ENCODE measurements around the gene CRELD1.
"Not testable (repeated sequence)": the region's sequence is repeated elsewhere in the genome, so short reads cannot be mapped to it uniquely, and the experiment has no call there.

Gene CRELD1

DNA sequence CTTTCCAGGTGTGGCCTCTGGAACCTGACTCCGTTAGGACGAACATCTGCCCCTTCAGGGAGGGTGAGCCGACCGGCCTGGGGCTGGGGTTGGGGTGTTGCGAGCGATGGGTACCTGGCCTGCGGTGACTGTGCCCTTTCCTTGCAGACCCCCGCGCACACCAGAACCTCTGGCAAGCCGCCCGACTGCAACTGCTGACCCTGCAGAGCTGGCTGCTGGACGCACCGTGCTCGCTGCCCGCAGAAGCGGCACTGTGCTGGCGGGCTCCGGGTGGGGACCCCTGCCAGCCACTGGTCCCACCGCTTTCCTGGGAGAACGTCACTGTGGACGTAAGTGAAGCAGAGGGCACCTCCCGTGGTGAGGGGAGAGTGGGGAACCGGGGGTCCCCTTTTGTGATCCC is 5.5 kb upstream of the CRELD1 start:
- Histone ChIP-seq H3K27ac (no peak overlapping the region), H3K4me3 (no peak overlapping the region)

DNA sequence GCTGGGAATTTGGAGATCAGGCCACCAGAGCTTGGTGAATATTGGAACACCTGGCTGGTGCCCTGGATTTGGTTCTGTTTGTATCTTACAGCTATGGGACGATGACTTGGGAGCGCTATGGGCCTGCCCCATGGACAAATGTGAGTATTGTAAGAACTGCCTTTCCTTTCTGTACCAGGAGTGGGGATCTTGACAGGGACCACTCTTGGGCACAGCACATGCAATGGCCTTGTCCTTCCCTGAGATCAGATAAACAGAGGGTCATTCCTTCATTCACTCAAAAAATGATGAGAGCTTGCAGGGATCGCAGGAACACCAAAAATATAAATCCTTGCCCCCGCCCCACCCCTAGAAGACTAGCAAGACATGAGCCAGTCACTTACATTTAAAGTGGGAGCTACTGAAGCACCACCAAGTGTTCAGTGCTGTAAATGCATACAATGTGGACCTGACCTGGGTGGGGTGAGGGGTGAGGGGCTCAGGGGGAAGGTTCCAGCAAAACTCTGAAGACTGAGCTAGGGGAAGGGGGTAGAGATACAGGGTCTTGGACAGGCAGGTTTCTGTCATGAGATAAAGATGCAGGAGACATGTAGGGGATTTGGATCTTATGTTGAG is 2.7 kb upstream of the CRELD1 start:
- Histone ChIP-seq H3K4me3 (no peak overlapping the region), H3K27ac (no peak overlapping the region)

DNA sequence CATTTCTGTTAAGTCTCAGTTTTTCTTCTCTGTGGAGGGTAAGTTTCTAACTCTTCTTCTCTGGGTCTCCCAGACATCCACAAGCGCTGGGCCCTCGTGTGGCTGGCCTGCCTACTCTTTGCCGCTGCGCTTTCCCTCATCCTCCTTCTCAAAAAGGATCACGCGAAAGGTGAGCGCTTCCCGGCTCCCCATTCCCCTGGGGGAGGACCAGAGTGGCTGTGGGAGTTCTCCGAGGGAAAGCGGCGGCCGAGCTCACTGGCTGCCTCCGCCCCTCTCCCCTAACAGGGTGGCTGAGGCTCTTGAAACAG is 1.1 kb upstream of the CRELD1 start:
- H3K4me3 ChIP-seq, result peak overlapping the region; percentile 40 to 82 (median 55)
- H3K27ac ChIP-seq, result peak overlapping the region; percentile 50 to 97 (median 93)

DNA sequence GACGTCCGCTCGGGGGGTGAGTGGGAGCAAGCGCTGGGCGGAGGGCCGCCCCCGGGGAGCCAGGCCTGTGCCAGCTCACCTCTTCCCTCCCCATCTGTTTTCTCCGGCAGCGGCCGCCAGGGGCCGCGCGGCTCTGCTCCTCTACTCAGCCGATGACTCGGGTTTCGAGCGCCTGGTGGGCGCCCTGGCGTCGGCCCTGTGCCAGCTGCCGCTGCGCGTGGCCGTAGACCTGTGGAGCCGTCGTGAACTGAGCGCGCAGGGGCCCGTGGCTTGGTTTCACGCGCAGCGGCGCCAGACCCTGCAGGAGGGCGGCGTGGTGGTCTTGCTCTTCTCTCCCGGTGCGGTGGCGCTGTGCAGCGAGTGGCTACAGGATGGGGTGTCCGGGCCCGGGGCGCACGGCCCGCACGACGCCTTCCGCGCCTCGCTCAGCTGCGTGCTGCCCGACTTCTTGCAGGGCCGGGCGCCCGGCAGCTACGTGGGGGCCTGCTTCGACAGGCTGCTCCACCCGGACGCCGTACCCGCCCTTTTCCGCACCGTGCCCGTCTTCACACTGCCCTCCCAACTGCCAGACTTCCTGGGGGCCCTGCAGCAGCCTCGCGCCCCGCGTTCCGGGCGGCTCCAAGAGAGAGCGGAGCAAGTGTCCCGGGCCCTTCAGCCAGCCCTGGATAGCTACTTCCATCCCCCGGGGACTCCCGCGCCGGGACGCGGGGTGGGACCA is 632 bp upstream of the CRELD1 start:
- peak overlapping the region; percentile 50 to 97 (median 93) for H3K27ac ChIP-seq
- peak overlapping the region; percentile 40 to 82 (median 55) for H3K4me3 ChIP-seq

DNA sequence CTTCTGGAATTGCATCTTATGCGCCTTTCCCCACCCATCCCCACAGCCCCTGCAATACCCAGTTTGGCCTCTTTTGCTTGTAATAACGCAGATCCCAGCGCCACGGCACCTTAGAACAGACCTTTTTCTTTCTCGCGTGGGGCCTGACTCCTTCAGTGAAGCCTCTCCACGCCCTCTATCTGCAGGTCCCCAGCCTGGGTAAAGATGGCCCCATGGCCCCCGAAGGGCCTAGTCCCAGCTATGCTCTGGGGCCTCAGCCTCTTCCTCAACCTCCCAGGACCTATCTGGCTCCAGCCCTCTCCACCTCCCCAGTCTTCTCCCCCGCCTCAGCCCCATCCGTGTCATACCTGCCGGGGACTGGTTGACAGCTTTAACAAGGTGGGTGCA is 594 bp downstream of the CRELD1 start:
- H3K27ac ChIP-seq, result peak overlapping the region; percentile 34 to 97 (median 93)
- peak overlapping the region; percentile 40 to 82 (median 55) for H3K4me3 ChIP-seq

DNA sequence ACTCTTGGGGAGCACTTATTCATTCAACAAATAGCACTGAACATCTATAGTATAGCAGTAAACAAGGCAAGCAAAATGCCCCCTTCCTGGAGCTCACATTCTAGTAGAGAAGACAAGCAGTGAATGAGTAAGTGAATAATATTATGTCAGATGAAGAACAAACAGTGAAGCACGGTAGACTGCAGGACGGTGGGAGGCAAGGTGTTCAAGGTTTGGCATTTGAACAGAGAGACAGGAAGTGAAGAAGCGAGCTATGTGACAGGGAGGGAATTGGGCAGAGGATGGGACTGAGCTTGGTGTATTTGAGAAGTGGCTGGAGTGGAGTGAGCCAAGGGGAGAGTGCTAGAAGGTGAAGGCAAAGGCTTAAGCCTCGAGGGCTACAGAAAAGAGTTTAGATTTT is 1.4 kb downstream of the CRELD1 start:
- H3K27ac ChIP-seq, result peak overlapping the region in 7 of 21 experiments; percentile 37 to 97 (median 93)
- no peak overlapping the region for H3K4me3 ChIP-seq

DNA sequence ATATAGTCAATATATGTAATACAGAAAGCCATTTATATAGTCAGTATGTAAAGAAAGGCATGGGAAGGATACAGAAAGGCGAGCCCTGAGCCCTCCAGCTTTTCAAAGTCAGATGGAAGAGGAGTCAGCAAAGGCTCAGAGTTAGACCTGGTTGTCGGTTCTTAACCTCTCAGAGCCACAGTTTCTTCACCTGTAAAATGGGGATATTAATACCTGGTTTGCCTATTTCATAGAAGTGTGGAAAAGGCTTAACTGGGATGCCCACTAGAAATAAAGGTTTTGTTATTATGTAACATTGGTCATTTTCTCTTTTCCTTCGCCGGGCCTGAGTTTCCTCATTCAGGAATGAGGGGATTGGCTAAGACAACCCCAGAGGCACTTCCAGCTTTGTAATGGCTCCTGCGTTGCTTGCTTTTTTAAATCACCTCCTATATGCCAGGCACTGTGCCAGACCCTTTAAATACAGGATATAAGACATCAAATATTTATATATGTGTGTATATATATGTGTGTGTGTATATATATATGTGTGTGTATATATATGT is 2.4 kb downstream of the CRELD1 start:
- Histone ChIP-seq H3K4me3 (no peak overlapping the region), H3K27ac (no peak overlapping the region)

DNA sequence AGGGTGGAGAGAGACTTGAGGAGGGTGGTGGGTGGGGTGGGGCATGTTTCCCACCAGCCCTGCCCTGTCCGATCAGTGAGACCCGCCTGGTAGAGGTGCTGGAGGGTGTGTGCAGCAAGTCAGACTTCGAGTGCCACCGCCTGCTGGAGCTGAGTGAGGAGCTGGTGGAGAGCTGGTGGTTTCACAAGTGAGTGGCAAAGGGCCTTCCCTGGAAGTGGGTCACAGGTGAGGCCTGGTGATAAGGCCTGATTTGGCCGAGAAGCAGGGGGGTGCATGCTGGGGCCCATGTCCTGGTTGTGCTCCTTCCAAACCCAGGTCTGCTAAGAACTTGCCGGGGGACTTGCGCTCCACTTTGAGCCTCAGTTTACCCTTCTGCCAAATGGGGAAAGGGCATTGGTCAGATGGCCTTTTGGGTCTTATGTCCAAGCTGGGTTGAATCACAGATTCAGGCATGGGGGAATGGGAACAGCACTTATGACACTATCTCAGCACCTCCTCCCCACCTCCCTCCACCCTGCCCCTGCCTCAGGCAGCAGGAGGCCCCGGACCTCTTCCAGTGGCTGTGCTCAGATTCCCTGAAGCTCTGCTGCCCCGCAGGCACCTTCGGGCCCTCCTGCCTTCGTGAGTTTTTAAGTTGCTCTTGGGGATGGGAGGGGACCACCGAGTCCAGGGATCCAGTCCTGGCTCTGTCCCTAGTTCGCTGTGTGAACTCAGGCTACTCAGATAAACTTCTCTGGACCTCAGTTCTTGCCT is 4.0 kb downstream of the CRELD1 start:
- Histone ChIP-seq H3K27ac (no peak overlapping the region), H3K4me3 (no peak overlapping the region)

DNA sequence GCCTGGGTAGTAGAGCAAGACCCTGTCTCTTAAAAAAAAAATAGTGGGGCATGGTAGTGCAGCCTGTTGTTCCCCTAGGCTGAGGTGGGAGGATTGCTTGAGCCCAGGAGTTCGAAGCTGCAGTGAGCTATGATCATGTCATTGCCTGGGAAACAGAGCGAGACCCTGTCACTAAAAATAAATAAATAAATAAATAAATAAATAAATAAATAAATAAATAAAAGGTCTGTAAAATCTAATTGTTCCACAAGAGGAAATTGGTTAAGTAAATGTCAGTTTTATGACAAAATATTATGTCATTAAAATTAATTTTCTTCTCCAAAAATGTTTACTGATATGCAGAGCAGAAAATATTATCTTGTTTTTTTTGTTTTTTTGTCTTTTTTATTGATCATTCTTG is 5.3 kb downstream of the CRELD1 start:
- Histone ChIP-seq H3K4me3 (no peak overlapping the region), H3K27ac (no peak overlapping the region)

DNA sequence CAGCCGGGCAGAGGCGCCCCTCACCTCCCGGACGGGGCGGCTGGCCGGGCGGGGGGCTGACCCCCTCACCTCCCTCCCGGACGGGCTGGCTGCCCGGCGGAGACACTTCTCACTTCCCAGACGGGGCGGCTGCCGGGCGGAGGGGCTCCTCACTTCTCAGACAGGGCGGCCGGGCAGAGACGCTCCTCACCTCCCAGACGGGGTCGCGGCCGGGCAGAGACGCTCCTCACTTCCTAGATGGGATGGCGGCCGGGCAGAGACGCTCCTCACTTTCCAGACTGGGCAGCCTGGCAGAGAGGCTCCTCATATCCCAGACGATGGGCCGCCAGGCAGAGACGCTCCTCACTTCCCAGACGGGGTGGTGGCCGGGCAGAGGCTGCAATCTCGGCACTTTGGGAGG is 6.3 kb downstream of the CRELD1 start:
- H3K27ac ChIP-seq, H3K4me3 ChIP-seq: not testable (repeated sequence)

DNA sequence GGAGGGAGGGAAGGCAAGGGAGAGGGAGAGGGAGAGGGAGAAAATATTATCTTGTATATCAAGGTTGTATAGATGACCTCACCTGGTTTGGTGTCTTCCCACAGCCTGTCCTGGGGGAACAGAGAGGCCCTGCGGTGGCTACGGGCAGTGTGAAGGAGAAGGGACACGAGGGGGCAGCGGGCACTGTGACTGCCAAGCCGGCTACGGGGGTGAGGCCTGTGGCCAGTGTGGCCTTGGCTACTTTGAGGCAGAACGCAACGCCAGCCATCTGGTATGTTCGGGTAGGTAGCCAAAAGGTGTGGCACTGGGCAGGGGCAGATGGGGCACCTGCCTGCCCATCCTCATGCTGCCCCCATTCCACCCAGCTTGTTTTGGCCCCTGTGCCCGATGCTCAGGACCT is 7.1 kb downstream of the CRELD1 start:
- H3K27ac ChIP-seq, result no peak overlapping the region
- no peak overlapping the region for H3K4me3 ChIP-seq

DNA sequence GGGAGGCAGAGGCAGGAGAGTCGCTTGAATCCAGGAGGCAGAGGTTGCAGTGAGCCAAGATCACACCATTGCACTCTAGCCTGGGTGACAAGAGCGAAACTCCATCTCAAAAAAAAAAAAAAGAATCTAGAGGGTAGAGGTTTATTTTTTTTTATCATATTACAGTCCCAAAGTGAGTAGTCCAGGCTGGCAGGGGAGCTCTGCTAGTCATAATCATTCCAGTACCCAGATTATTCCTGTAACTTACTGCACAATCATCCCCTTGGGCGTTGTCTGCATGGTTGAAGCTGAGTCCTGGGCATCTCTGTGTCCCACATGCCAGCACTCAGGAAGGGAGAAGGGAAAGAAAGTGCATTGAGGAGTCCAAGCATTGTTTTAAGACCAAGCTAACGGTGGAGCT is 8.5 kb downstream of the CRELD1 start:
- Histone ChIP-seq H3K4me3 (no peak overlapping the region), H3K27ac (no peak overlapping the region)

DNA sequence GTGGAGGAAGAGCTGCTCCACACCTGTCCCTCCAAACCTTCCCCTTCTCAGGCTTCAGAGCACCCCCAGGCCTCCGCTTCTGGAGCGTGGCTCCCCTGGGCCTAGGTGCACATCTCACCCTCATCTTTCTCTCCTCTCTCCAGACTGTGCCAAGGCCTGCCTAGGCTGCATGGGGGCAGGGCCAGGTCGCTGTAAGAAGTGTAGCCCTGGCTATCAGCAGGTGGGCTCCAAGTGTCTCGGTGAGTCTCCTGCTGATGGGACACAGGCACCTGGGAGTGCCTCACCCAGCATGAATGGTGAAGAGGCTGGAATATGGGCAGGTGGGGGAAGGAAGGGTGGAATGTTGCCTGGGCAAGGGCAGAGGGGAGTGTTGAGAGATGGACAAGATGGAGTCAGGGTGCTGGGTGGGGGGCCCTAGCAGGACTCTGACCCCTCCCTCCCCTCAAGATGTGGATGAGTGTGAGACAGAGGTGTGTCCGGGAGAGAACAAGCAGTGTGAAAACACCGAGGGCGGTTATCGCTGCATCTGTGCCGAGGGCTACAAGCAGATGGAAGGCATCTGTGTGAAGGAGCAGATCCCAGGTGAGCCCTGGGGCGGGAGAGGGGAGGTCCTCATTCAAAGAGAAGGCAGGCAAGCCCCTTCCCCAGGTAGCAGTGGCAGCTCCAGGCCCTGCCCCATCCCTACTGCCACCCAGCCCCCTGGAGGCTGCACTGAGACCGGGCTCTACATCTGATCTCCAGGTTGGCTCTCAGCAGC is 9.5 kb downstream of the CRELD1 start:
- Histone ChIP-seq H3K4me3 (no peak overlapping the region), H3K27ac (no peak overlapping the region)

DNA sequence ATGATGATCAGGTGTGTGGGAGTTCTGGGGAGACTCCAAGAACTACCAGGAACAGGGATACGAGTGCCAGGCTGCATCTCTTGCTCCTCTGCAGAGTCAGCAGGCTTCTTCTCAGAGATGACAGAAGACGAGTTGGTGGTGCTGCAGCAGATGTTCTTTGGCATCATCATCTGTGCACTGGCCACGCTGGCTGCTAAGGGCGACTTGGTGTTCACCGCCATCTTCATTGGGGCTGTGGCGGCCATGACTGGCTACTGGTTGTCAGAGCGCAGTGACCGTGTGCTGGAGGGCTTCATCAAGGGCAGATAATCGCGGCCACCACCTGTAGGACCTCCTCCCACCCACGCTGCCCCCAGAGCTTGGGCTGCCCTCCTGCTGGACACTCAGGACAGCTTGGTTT is 10.6 kb downstream of the CRELD1 start:
- Histone ChIP-seq H3K27ac (no peak overlapping the region), H3K4me3 (no peak overlapping the region)

DNA sequence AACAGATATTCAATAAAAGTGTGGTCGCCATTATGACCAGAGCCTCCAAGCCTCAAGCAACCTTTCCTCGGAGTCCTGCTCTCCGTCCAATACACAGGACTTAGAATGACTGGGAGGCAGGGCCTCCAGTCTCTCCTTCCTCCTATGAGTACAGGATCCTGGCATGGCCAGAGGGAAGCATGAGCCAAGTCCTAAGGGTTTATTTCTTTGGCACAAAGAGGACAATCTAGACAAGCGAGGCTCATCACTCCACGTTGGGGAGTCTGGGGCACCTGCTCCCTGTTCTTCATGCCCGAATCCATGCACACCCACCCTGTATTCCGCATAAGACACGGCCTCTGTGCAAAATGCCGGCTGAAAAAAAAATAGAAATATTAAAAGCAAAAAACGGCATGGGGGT is 11.7 kb downstream of the CRELD1 start:
- Histone ChIP-seq H3K27ac (no peak overlapping the region), H3K4me3 (no peak overlapping the region)

DNA sequence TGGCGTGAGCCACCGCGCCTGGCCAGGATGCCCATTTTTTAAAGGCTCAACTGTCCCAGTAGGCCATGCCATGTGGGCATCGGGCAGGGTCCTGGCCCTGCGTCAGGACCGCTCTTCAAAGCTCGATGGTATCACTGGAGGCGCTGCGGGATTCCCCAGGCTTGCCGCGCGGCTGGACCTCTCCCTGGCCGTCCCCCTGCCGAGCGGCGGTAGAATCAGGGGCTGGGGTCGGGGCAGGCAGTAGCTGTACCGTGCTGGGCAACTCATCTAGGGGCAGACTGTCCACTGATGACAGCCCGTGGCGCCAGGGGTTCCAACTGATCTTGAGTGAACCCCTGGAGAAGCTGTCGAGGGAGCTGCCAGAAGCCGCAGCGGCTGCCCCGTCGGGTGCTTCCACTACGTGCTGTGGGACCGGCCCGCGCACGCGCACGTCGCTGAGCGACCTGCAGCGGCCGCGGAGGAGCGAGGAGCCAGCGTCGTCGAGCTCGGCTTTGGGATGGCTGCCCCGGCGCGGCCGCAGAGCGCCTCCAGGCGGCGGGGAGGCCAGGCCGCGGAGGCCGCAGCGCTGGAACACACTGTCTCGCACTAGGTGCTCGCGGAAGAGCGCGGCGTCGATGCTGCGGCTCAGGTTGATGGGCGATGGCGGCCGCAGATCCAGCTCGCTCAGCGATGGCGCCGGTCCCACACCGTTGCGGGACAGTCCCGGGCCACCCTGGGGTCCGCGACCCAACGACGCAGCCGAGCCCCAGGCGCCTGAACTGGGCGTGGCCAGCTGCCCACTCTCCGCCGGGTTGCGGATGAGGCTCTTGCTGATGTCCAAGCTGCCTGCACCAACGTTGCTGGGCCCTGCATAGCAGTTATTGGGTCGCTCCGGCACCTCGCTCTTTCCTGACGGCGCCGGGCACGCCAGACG is 12.7 kb downstream of the CRELD1 start:
- peak overlapping the region in 19 of 21 experiments; percentile 17 to 85 (median 71) for H3K27ac ChIP-seq
- H3K4me3 ChIP-seq, result peak overlapping the region; percentile 28 to 60 (median 39)

DNA sequence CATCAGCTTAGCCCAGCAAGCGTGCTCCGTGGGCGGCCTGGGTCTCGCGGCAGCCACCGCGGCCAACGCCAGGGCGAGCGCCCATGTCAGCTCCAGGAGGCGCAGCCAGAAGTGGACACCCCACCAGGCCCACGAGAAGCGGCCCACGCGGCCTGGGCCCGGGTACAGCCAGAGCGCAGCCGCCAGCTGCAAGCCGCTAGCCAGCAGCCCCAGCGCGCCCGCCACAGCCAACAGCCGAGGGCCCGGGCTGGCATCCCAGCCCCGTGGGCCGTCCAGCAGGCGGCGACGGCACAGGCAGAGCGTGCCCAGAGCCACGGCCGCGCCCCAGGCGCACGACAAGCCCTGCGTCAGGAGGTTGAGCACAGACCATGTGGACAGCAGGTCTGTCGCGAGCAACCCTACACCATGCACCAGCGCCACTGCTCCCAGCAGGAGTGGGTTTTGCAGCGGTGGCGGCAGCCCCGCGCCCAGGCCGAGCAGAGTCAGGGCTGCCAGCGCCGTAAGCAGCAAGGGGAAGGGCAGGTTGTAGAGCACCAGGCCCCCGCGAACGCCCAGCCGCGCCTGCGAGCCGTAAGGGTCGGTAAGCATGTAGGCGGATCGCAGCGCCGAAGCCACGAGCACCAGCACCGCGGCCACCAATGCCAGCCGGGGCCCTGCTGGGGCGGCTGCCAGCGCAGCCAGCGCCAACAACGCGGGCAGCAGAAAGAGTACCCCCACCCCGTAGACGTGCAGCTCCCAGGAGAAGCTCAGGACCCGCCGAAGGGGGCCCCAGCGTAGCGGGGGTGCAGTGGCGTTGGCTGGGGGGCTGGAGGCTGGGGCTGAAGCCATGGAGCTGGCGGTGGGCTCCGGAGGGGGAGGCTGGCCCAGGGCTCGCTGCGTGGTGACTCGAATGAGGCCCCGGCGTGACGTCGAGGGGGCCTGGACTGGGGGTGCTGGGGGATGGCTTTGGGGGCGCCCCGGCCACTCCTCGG is 13.7 kb downstream of the CRELD1 start:
- peak overlapping the region in 18 of 21 experiments; percentile 32 to 85 (median 74) for H3K27ac ChIP-seq
- H3K4me3 ChIP-seq, result peak overlapping the region; percentile 28 to 60 (median 39)

DNA sequence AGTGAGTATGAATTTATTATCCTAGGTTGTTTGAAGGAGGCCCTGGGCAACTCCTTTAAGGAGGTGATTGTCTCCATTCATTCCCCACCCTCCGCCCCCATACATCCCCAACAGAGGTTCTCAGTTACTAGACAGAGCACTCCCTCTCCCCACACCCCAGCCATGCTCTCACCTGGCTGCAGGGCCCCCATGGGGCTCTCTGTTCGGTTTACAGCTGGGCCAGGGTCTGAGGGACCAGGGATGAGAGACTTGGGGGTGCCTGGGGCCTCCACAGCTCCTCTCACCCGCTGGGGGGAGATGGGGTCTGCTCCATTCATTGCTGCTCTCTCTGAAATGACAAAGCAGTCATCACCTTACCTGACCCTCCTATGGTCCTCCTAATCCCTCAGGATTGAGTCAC is 15.0 kb downstream of the CRELD1 start:
- H3K4me3 ChIP-seq, result no peak overlapping the region
- no peak overlapping the region for H3K27ac ChIP-seq

All from skin epidermis (tissue), 12 donors.